IMR-90 (cell line): Measurements from ENCODE around the gene MRPS18A. TPM values are rescaled to one million over a fixed set of nuclear protein-coding genes. Genes with fewer than 3 reads are reported as not detected.

Source experiments
- ATAC-seq: fragments of 200-7000 bp; cut with Tn5 transposase; 2 replicates; pipeline ENCODE4 v1.9.1; 2020; ENCODE audit warnings: low read depth, mild to moderate bottlenecking, moderate library complexity
- BruUV-seq: library from RNA; stranded (reverse); fragments of 400-500 nt; replicated peaks from 2 replicates; lab custom pipeline; 2021; lab: Mats Ljungman, UMichigan
- CTCF ChIA-PET: fragments of 300-600 bp; formaldehyde crosslinking; extraction: SDS; loops from one replicate; lab custom pipeline; 2021; ENCODE audit warnings: antibody characterized with exemption; lab: Yijun Ruan, JAX
- POLR2A ChIA-PET: fragments of 300-600 bp; sonication (Branson Sonifier 250); formaldehyde crosslinking; loops from one replicate; lab custom pipeline; 2022; ENCODE audit warnings: antibody characterized with exemption; ENCODE audit not compliant: unreplicated experiment; lab: Charles Lee
- DNase-seq: peaks from one replicate; pipeline ENCODE4 v3.0.0; 2013
- H2AFZ ChIP-seq: replicated peaks from 2 replicates; pipeline ENCODE3; 2013; ENCODE audit warnings: low read length, mild to moderate bottlenecking; ENCODE audit not compliant: poor library complexity
- H2AK5ac ChIP-seq: 2 replicates; pipeline ENCODE4 v1.6.1; 2013; ENCODE audit warnings: low read depth, low read length, inconsistent platforms
- H2AK9ac ChIP-seq: replicated peaks from 2 replicates; pipeline ENCODE3; 2013; ENCODE audit warnings: mild to moderate bottlenecking, low read depth, low read length, moderate library complexity; ENCODE audit not compliant: poor library complexity
- H2BK120ac ChIP-seq: 2 replicates; pipeline ENCODE4 v1.6.1; 2013; ENCODE audit warnings: low read depth, low read length, inconsistent platforms
- H2BK15ac ChIP-seq: 3 replicates; pipeline ENCODE4 v1.6.1; 2013; ENCODE audit warnings: low read depth, low read length, inconsistent platforms
- H2BK20ac ChIP-seq: 2 replicates; pipeline ENCODE4 v1.6.1; 2013; ENCODE audit warnings: low read depth, mild to moderate bottlenecking, inconsistent platforms, low read length, moderate library complexity
- H2BK5ac ChIP-seq: 2 replicates; pipeline ENCODE4 v1.6.1; 2013; ENCODE audit warnings: mild to moderate bottlenecking, low read depth, low read length, inconsistent platforms; ENCODE audit not compliant: poor library complexity, severe bottlenecking
- H3K14ac ChIP-seq: replicated peaks from 2 replicates; pipeline ENCODE4 v1.6.1; 2013; ENCODE audit warnings: low read depth, low read length, inconsistent platforms
- H3K18ac ChIP-seq: 2 replicates; pipeline ENCODE4 v1.6.1; 2013; ENCODE audit warnings: low read depth, low read length, control low read depth
- H3K23ac ChIP-seq: 2 replicates; pipeline ENCODE4 v1.6.1; 2013; ENCODE audit warnings: low read depth, low read length, inconsistent platforms
- H3K27ac ChIP-seq: 2 replicates; pipeline ENCODE4 v1.5.1; 2013; ENCODE audit warnings: mild to moderate bottlenecking, control low read depth, low read length; ENCODE audit not compliant: insufficient read depth
- H3K27me3 ChIP-seq: 2 replicates; pipeline ENCODE4 v1.6.1; 2013; ENCODE audit warnings: low read length; ENCODE audit not compliant: control insufficient read depth, insufficient read depth
- H3K36me3 ChIP-seq: 2 replicates; pipeline ENCODE4 v1.6.1; 2013; ENCODE audit warnings: low read length, mixed read lengths; ENCODE audit not compliant: control insufficient read depth, insufficient read depth
- H3K4ac ChIP-seq: 2 replicates; pipeline ENCODE4 v1.6.1; 2013; ENCODE audit warnings: low read depth, low read length, inconsistent platforms
- H3K4me1 ChIP-seq: 2 replicates; pipeline ENCODE4 v1.6.1; 2013; ENCODE audit warnings: low read length, mixed read lengths; ENCODE audit not compliant: control insufficient read depth, insufficient read depth
- H3K4me2 ChIP-seq: 2 replicates; pipeline ENCODE4 v1.6.1; 2013; ENCODE audit warnings: low read depth, mild to moderate bottlenecking, control low read depth, low read length, moderate library complexity
- H3K4me3 ChIP-seq: 2 replicates; pipeline ENCODE4 v1.5.1; 2013; ENCODE audit warnings: low read depth, mild to moderate bottlenecking, control low read depth, low read length, moderate library complexity; ENCODE audit not compliant: insufficient read depth
- H3K56ac ChIP-seq: 2 replicates; pipeline ENCODE4 v1.6.1; 2013; ENCODE audit warnings: low read length, inconsistent platforms; ENCODE audit not compliant: insufficient read depth; ENCODE audit errors: extremely low read depth
- H3K79me1 ChIP-seq, 2 experiments: 2 replicates each; pipeline ENCODE4 v1.6.1; 2013; ENCODE audit warnings: low read length in 2 of 2, inconsistent platforms in 1 of 2, low read depth in 1 of 2
- H3K9ac ChIP-seq: 2 replicates; pipeline ENCODE4 v1.6.1; 2013; ENCODE audit warnings: low read depth, low read length, control low read depth
- H3K9me1 ChIP-seq: 2 replicates; pipeline ENCODE4 v1.6.1; 2013; ENCODE audit warnings: low read length, inconsistent platforms; ENCODE audit not compliant: insufficient read depth
- H3K9me3 ChIP-seq: 2 replicates; pipeline ENCODE4 v1.6.1; 2013; ENCODE audit warnings: low read length; ENCODE audit not compliant: control insufficient read depth, insufficient read depth
- H4K20me1 ChIP-seq: 2 replicates; pipeline ENCODE4 v1.6.1; 2013; ENCODE audit warnings: low read length, inconsistent platforms; ENCODE audit not compliant: insufficient read depth
- H4K5ac ChIP-seq: 2 replicates; pipeline ENCODE4 v1.6.1; 2013; ENCODE audit warnings: mild to moderate bottlenecking, low read depth, low read length, control low read depth
- H4K8ac ChIP-seq, 2 experiments: 2 replicates each; pipeline ENCODE4 v1.6.1; 2013; ENCODE audit warnings: low read depth in 2 of 2, low read length in 2 of 2, control low read depth in 1 of 2, inconsistent platforms in 1 of 2
- H4K91ac ChIP-seq: 2 replicates; pipeline ENCODE4 v1.6.1; 2013; ENCODE audit warnings: low read depth, low read length, inconsistent platforms; ENCODE audit not compliant: insufficient read depth
- POLR2A ChIP-seq: IDR thresholded peaks from 2 replicates; pipeline ENCODE4 v1.6.1; 2012; ENCODE audit warnings: mild to moderate bottlenecking, low read depth, low read length
- RCOR1 ChIP-seq: IDR thresholded peaks from 2 replicates; pipeline ENCODE4 v1.6.1; 2012; ENCODE audit warnings: mild to moderate bottlenecking, low read length, improper control_type of control experiment; ENCODE audit not compliant: insufficient replicate concordance
- USF2 ChIP-seq: fragments of 150-350 bp; IDR thresholded peaks from 2 replicates; pipeline ENCODE4 v1.6.1; 2017; ENCODE audit warnings: mild to moderate bottlenecking, antibody characterized with exemption, low read length, low read depth
- WGBS, 2 experiments: methylation state at CpG; one replicate each; pipeline versions ENCODE4 v1.1.5 to v1.1.7; 2013; ENCODE audit warnings: missing lambda C conversion rate in 2 of 2; ENCODE audit not compliant: insufficient read length in 1 of 2; ENCODE audit errors: extremely low coverage in 2 of 2; 5-methylcytosine and 5-hydroxymethylcytosine counted together
- dilution Hi-C: fragments of 300-500 bp; cut with HindIII; formaldehyde crosslinking; loops from one replicate; pipeline ENCODE4 v1.14.3; 2018; ENCODE audit warnings: low sequenced_read_pairs; ENCODE audit not compliant: unreplicated experiment
- in situ Hi-C: fragments of 300-500 bp; cut with MboI; formaldehyde crosslinking; loops from 3 replicates; pipeline ENCODE4 v1.14.3; 2019; ENCODE audit warnings: low sequenced_read_pairs, inconsistent platforms, mixed read lengths
- intact Hi-C: fragments of 100-400 bp; cut with micrococcal nuclease; formaldehyde crosslinking; loops from 2 replicates; pipeline ENCODE4 v1.10.0; 2022
- polyA plus RNA-seq, 3 experiments: library from polyadenylated mRNA; depleted of rRNA; stranded (reverse); fragments of >200 nt; gene quantifications; 2 replicates each; pipeline ENCODE4 v1.2.3, GENCODE V29; 2012; ENCODE audit warnings: low replicate concordance in 1 of 3
- total RNA-seq: library from RNA; depleted of rRNA; stranded (reverse); fragments of >200 nt; gene quantifications from 2 replicates; pipeline ENCODE4 v1.2.3, GENCODE V29; 2012
- TF ChIP-seq, protein P1 (sequence below): conservative IDR thresholded peaks from 2 replicates; pipeline ENCODE4 v1.5.1; 2012; ENCODE audit warnings: mild to moderate bottlenecking, low read depth, low read length, improper control_type of control experiment

MRPS18A gene
- total and polyA plus RNA-seq, 2 of the 4 experiments (the other 2 are of a cell fraction): 47.0 to 56.6 TPM

- no peak overlapping the region for H2BK20ac ChIP-seq
- H2AK5ac ChIP-seq: peak overlapping the region; percentile 79
- intact Hi-C loops: no loop called here
- peaks cover 16 to 36% of the 10 kb centered on the region in 2 experiments for H3K79me1 ChIP-seq
- POLR2A ChIA-PET: no interaction called here
- H4K8ac ChIP-seq: peak overlapping the region in 1 of 2 experiments; percentile 59; a peak in 2 of 4 replicates
- H3K23ac ChIP-seq: peak overlapping the region; percentile 19; the same call in 1 of the 2 replicates
- H3K18ac ChIP-seq: no peak overlapping the region
- H3K36me3 ChIP-seq: peaks cover 3% of the 10 kb centered on the region; the same call in 1 of the 2 replicates
- ATAC-seq: no peak
- no peak for DNase-seq
- no CpG with 5 or more reads among the region's 1 CpG for WGBS, 2 experiments
- peak overlapping the region; percentile 53; the same call in 1 of the 2 replicates for H3K14ac ChIP-seq
- H4K20me1 ChIP-seq: no peaks in the 10 kb centered on the region
- H2BK15ac ChIP-seq: peak overlapping the region; percentile 53; the same call in 1 of the 3 replicates
- no TSS peak for BruUV-seq
- H2AFZ ChIP-seq: no peak overlapping the region
- peak overlapping the region; percentile 24 for H3K4ac ChIP-seq
- in situ Hi-C loops: no loop called here
- 0 out of 2 replicates have a peak overlapping the region, but pooled peaks have one; percentile 55 for H4K91ac ChIP-seq
- H3K27ac ChIP-seq: peak overlapping the region; percentile 28; the same call in 1 of the 2 replicates
- TF ChIP-seq POLR2A: no peak
- no peak for TF ChIP-seq RCOR1
- TF ChIP-seq, protein P1, sequence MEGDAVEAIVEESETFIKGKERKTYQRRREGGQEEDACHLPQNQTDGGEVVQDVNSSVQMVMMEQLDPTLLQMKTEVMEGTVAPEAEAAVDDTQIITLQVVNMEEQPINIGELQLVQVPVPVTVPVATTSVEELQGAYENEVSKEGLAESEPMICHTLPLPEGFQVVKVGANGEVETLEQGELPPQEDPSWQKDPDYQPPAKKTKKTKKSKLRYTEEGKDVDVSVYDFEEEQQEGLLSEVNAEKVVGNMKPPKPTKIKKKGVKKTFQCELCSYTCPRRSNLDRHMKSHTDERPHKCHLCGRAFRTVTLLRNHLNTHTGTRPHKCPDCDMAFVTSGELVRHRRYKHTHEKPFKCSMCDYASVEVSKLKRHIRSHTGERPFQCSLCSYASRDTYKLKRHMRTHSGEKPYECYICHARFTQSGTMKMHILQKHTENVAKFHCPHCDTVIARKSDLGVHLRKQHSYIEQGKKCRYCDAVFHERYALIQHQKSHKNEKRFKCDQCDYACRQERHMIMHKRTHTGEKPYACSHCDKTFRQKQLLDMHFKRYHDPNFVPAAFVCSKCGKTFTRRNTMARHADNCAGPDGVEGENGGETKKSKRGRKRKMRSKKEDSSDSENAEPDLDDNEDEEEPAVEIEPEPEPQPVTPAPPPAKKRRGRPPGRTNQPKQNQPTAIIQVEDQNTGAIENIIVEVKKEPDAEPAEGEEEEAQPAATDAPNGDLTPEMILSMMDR: no peak
- no peak for TF ChIP-seq USF2
- no peak overlapping the region for H3K4me2 ChIP-seq
- H3K9me3 ChIP-seq: no peaks in the 10 kb centered on the region
- H3K9me1 ChIP-seq: peaks cover 12% of the 10 kb centered on the region
- H2AK9ac ChIP-seq: peak overlapping the region; percentile 7
- no peak overlapping the region for H3K9ac ChIP-seq
- no peaks in the 10 kb centered on the region for H3K27me3 ChIP-seq
- CTCF ChIA-PET: no interaction called here
- dilution Hi-C loops: no loop called here
- H3K4me3 ChIP-seq: no peak overlapping the region
- H2BK120ac ChIP-seq: peak overlapping the region; percentile 12; the same call in 1 of the 2 replicates
- no peak overlapping the region for H3K56ac ChIP-seq
- H3K4me1 ChIP-seq: peaks cover 12% of the 10 kb centered on the region
- no peak overlapping the region; the same call in 1 of the 2 replicates for H4K5ac ChIP-seq
- H2BK5ac ChIP-seq: peak overlapping the region; percentile 11
These were observed 56.5 kb downstream of the MRPS18A start for GRCh38 chr6:43630980-43631619.
